Liver (tissue), 9 donors: Measurements from ENCODE around the gene PRKN. TPM values are rescaled to one million over a fixed set of nuclear protein-coding genes. Genes with fewer than 3 reads are reported as not detected.

Experiments used
- DNase-seq: peaks from one replicate; pipeline ENCODE4 v3.0.0-alpha.2; 2017; ENCODE audit warnings: low spot score
- H3K27ac ChIP-seq, 2 donors: one replicate each; pipeline ENCODE4 v1.7.0; 2013; ENCODE audit warnings: inconsistent platforms in 2 of 2, low read length in 2 of 2, control low read depth in 1 of 2, low read depth in 1 of 2, mild to moderate bottlenecking in 1 of 2
- H3K27me3 ChIP-seq, 4 donors: one replicate each; pipeline versions ENCODE4 v1.6.1 to v1.7.0; 2013; ENCODE audit warnings: low read length in 3 of 4, inconsistent platforms in 1 of 4, mild to moderate bottlenecking in 1 of 4, moderate library complexity in 1 of 4; ENCODE audit not compliant: control insufficient read depth in 4 of 4, insufficient read depth in 4 of 4
- H3K36me3 ChIP-seq, 4 donors: one replicate each; pipeline versions ENCODE4 v1.6.1 to v1.7.0; 2013; ENCODE audit warnings: low read length in 3 of 4, mild to moderate bottlenecking in 3 of 4, low read depth in 1 of 4, moderate library complexity in 1 of 4; ENCODE audit not compliant: control insufficient read depth in 4 of 4, insufficient read depth in 3 of 4
- H3K4me1 ChIP-seq, 4 donors: one replicate each; pipeline versions ENCODE4 v1.6.1 to v1.7.0; 2013; ENCODE audit warnings: low read length in 3 of 4, mild to moderate bottlenecking in 3 of 4, moderate library complexity in 1 of 4; ENCODE audit not compliant: control insufficient read depth in 4 of 4, insufficient read depth in 4 of 4
- H3K4me3 ChIP-seq, 3 donors: one replicate each; pipeline versions ENCODE4 v1.6.1 to v1.7.0; 2013; ENCODE audit warnings: low read length in 3 of 3, control low read depth in 1 of 3, low read depth in 1 of 3, mild to moderate bottlenecking in 1 of 3
- H3K9ac ChIP-seq, 2 donors: one replicate each; pipeline ENCODE4 v1.7.0; 2013; ENCODE audit warnings: low read length in 2 of 2, mild to moderate bottlenecking in 2 of 2, moderate library complexity in 2 of 2, control low read depth in 1 of 2, low read depth in 1 of 2
- H3K9me3 ChIP-seq, 4 donors: one replicate each; pipeline versions ENCODE4 v1.6.1 to v1.7.0; 2013; ENCODE audit warnings: low read length in 3 of 4; ENCODE audit not compliant: control insufficient read depth in 4 of 4
- ATF3 ChIP-seq: IDR thresholded peaks from 2 replicates; pipeline ENCODE4 v1.6.1; 2016; ENCODE audit warnings: antibody characterized with exemption
- CTCF ChIP-seq: fragments of 150-350 bp; IDR thresholded peaks from 2 replicates; pipeline ENCODE4 v1.5.1; 2017; ENCODE audit warnings: improper control_type of control experiment, low read depth, low read length; ENCODE audit not compliant: missing input control
- EGR1 ChIP-seq, 2 donors: IDR thresholded peaks; 2 replicates each; pipeline ENCODE4 v1.6.1; 2016 to 2018; ENCODE audit warnings: antibody characterized with exemption in 2 of 2, low read depth in 2 of 2
- FOXA1 ChIP-seq: IDR thresholded peaks from 2 replicates; pipeline ENCODE4 v1.6.1; 2016; ENCODE audit warnings: antibody characterized with exemption
- FOXA2 ChIP-seq: IDR thresholded peaks from 2 replicates; pipeline ENCODE4 v1.6.1; 2016; ENCODE audit warnings: antibody characterized with exemption
- GABPA ChIP-seq, 2 donors: IDR thresholded peaks in 1 of 2; conservative IDR thresholded peaks in 1 of 2; 2 replicates each; pipeline ENCODE4 v1.6.1; 2016; ENCODE audit warnings: antibody characterized with exemption in 2 of 2, mild to moderate bottlenecking in 1 of 2, moderate library complexity in 1 of 2
- HNF4A ChIP-seq, 2 donors: conservative IDR thresholded peaks; 2 replicates each; pipeline ENCODE4 v1.6.1; 2016; ENCODE audit warnings: antibody characterized with exemption in 2 of 2, mild to moderate bottlenecking in 2 of 2
- HNF4G ChIP-seq: IDR thresholded peaks from 2 replicates; pipeline ENCODE4 v1.6.1; 2016; ENCODE audit warnings: antibody characterized with exemption
- JUND ChIP-seq, 2 donors: IDR thresholded peaks; 2 replicates each; pipeline ENCODE4 v1.6.1; 2016; ENCODE audit warnings: antibody characterized with exemption in 2 of 2
- MAX ChIP-seq: IDR thresholded peaks from 2 replicates; pipeline ENCODE4 v1.6.1; 2016; ENCODE audit warnings: antibody characterized with exemption
- NR2F2 ChIP-seq: IDR thresholded peaks from 2 replicates; pipeline ENCODE4 v1.6.1; 2016; ENCODE audit warnings: antibody characterized with exemption
- RAD21 ChIP-seq, 2 donors: IDR thresholded peaks; 2 replicates each; pipeline ENCODE4 v1.6.1; 2016; ENCODE audit warnings: antibody characterized with exemption in 2 of 2, mild to moderate bottlenecking in 2 of 2
- REST ChIP-seq: IDR thresholded peaks from 2 replicates; pipeline ENCODE4 v1.6.1; 2016; ENCODE audit warnings: antibody characterized with exemption, mild to moderate bottlenecking
- RXRA ChIP-seq, 2 donors: IDR thresholded peaks; 2 replicates each; pipeline ENCODE4 v1.6.1; 2017 to 2018; ENCODE audit warnings: antibody characterized with exemption in 2 of 2, mild to moderate bottlenecking in 1 of 2
- SP1 ChIP-seq: IDR thresholded peaks from 2 replicates; pipeline ENCODE4 v1.6.1; 2018; ENCODE audit warnings: antibody characterized with exemption, mild to moderate bottlenecking
- TAF1 ChIP-seq: conservative IDR thresholded peaks from 2 replicates; pipeline ENCODE4 v1.6.1; 2016; ENCODE audit warnings: antibody characterized with exemption, mild to moderate bottlenecking
- ZBTB33 ChIP-seq: IDR thresholded peaks from 2 replicates; pipeline ENCODE4 v1.6.1; 2016; ENCODE audit warnings: antibody characterized with exemption
- WGBS: extraction: QIAGEN DNeasy Blood & Tissue Kit; methylation state at CpG from one replicate; pipeline ENCODE4 v1.1.7; 2013; 5-methylcytosine and 5-hydroxymethylcytosine counted together
- polyA plus RNA-seq, 2 donors: library from polyadenylated mRNA; stranded (reverse) in 1 of 2; unstranded in 1 of 2; fragments of 200-250 nt in 1 of 2; fragments of >200 nt in 1 of 2; fragmentation: Nextera tagmentation in 1 of 2; extraction: Ambion mirVana in 1 of 2; gene quantifications; one replicate each; pipeline versions ENCODE4 v1.2.1 to v1.2.3, GENCODE V29; 2013 to 2015
- total RNA-seq, 2 donors: library from RNA; depleted of rRNA; stranded (reverse); fragments of >200 nt; gene quantifications; one replicate each; pipeline ENCODE4 v1.2.3, GENCODE V29; 2014
- donor health status: healthy.
- donor health status: healthy.
- donor health status: healthy.
- donor health status: healthy.
- donor health status: healthy.

The PRKN gene
- total and polyA plus RNA-seq, 4 donors: 0.47 to 4.1 (median 3.2) TPM

GRCh38 chr6:161918628-161919205 lies 808.8 kb downstream of the PRKN start:
- Histone ChIP-seq H3K27ac (no peak overlapping the region), H3K9me3 (no peaks in the 10 kb centered on the region), H3K4me1 (no peaks in the 10 kb centered on the region), H3K4me3 (no peak overlapping the region), H3K36me3 (no peaks in the 10 kb centered on the region), H3K9ac (no peak overlapping the region), H3K27me3 (no peaks in the 10 kb centered on the region)
- no peak for DNase-seq
- WGBS: 90% methylated on average over 15 of the region's 15 CpGs
- TF ChIP-seq TAF1: no peak
- TF ChIP-seq REST: no peak
- TF ChIP-seq FOXA1: no peak
- no peak for TF ChIP-seq ATF3
- TF ChIP-seq MAX: no peak
- no peak for TF ChIP-seq ZBTB33
- no peak for TF ChIP-seq FOXA2
- TF ChIP-seq CTCF: no peak
- no peak for TF ChIP-seq RAD21 (IDR thresholded peaks at IDR 0.05)
- TF ChIP-seq HNF4G: no peak
- no peak for TF ChIP-seq EGR1 (IDR thresholded peaks at IDR 0.05; ENCODE audit: low read depth in 2 of 2)
- TF ChIP-seq JUND (IDR thresholded peaks at IDR 0.05): no peak
- no peak for TF ChIP-seq GABPA (IDR thresholded peaks at IDR 0.05 in 1 of 2, conservative IDR thresholded peaks at IDR 0.05 in 1 of 2)
- no peak for TF ChIP-seq HNF4A (conservative IDR thresholded peaks at IDR 0.05)
- TF ChIP-seq NR2F2: no peak
- no peak for TF ChIP-seq SP1
- no peak for TF ChIP-seq RXRA (IDR thresholded peaks at IDR 0.05)
